ENCODE data around the gene KRTAP19-5.
"Not testable (repeated sequence)": the region's sequence is repeated elsewhere in the genome, so short reads cannot be mapped to it uniquely, and the experiment has no call there.

Gene KRTAP19-5

GRCh38 chr21:30502041-30502440 lies at the start of gene KRTAP19-5:
TSS of gene KRTAP19-5 (minus strand) at chr21:30502141. CDS start at chr21:30502090, 51 bp downstream.
- no peak for DNase-seq

GRCh38 chr21:30541764-30542163 lies 39.8 kb upstream of the KRTAP19-5 start, which contains the start of gene KRTAP19-6:
TSS of gene KRTAP19-6 (minus strand) at chr21:30541864. CDS start at chr21:30541833, 31 bp downstream.
- DNase-seq = no peak

GRCh38 chr21:30518876-30519275 lies 16.9 kb upstream of the KRTAP19-5 start:
- no peak for DNase-seq

- DNase-seq = no peak
Observed at GRCh38 chr21:30515681-30516080, 13.7 kb upstream of the KRTAP19-5 start.

GRCh38 chr21:30505621-30506205 lies 3.8 kb upstream of the KRTAP19-5 start:
- DNase-seq = not testable (repeated sequence)

- no peak for DNase-seq
Observed at GRCh38 chr21:30497065-30497464, 4.9 kb downstream of the KRTAP19-5 start, which contains the start of gene KRTAP19-4. TSS of gene KRTAP19-4 (minus strand) at chr21:30497165. CDS start at chr21:30497110, 55 bp downstream.

GRCh38 chr21:30491963-30492428 lies 9.9 kb downstream of the KRTAP19-5 start, which contains the start of gene KRTAP19-3:
TSS of gene KRTAP19-3 (minus strand) at chr21:30492013. CDS start at chr21:30491957, 56 bp downstream.
- no peak for DNase-seq

- no peak for DNase-seq
Observed at GRCh38 chr21:30487336-30487735, 14.6 kb downstream of the KRTAP19-5 start, which contains the start of gene KRTAP19-2. TSS of gene KRTAP19-2 (minus strand) at chr21:30487436. CDS start at chr21:30487348, 88 bp downstream.

GRCh38 chr21:30486180-30486579 lies 15.8 kb downstream of the KRTAP19-5 start:
- no peak for DNase-seq

GRCh38 chr21:30482130-30482529 lies 19.8 kb downstream of the KRTAP19-5 start:
- no peak for DNase-seq

- DNase-seq = no peak
Observed at GRCh38 chr21:30480145-30480544, 21.8 kb downstream of the KRTAP19-5 start, which contains the start of gene KRTAP19-1. TSS of gene KRTAP19-1 (minus strand) at chr21:30480367. CDS start at chr21:30480317, 50 bp downstream.

- DNase-seq = no peak
Observed at GRCh38 chr21:30479259-30479658, 22.7 kb downstream of the KRTAP19-5 start.

GRCh38 chr21:30478004-30478403 lies 23.9 kb downstream of the KRTAP19-5 start:
- DNase-seq = no peak

- no peak for DNase-seq
Observed at GRCh38 chr21:30468900-30469714, 32.8 kb downstream of the KRTAP19-5 start.

- DNase-seq = no peak
Observed at GRCh38 chr21:30463713-30464112, 38.2 kb downstream of the KRTAP19-5 start.
